Neural cell (in vitro differentiated cells): ENCODE data around the gene DLG2.

Experiments used
- RAD21 ChIP-seq: fragments of 450-650 bp; conservative IDR thresholded peaks from 2 replicates; pipeline ENCODE4 v1.6.1; 2014; ENCODE audit warnings: antibody characterized with exemption, mild to moderate bottlenecking, moderate library complexity
- TF ChIP-seq, protein P1 (sequence below): fragments of 450-650 bp; IDR thresholded peaks from 2 replicates; pipeline ENCODE4 v1.5.1; 2014; ENCODE audit warnings: antibody characterized with exemption, mild to moderate bottlenecking, moderate library complexity; ENCODE audit not compliant: poor library complexity, severe bottlenecking
- TF ChIP-seq, protein P2 (sequence below): IDR thresholded peaks from 2 replicates; pipeline ENCODE4 v1.6.1; 2012; ENCODE audit warnings: borderline replicate concordance

DNA sequence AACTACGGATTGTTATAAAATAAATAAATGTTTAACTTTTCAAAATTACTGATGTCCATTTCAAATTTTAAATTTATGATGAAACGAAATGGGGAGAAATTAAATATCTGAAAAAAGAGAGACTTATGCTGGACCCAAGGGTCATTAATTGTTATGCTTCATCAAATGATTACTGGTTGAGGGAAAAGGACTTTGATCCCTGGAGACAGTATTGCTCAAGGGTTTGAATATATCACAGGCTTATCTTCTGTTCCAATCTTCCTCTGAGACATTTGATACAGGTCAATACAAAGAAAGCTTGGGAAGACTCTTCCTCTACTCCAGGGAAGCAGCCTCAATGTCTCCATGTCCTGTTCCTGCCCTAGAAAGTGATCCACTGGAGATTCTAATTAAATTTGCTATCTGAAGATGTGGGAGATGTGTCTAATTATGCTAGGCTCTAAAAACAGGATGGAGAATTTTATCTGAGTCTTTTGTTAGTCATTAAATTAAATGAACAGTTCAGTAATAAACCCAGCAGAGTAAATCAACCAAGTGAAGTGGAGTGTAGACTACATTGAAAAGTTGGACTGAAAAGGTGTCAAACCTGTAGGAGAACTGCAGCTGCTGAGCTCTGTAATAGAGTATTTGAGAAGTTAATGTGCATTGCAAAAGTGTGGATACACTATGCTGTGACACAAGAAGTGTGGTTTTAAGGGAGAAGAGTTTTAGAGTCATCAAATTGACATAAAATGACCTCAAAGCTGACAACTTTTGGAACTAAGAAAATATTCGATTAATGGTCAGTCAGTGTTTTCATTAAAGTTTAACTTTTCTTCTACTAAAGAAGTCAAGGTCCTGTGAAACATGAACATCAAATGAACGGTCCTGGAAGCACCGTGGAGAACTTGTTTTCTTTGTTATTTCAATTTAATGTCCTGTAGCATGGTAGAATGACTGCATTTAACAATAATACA is 1717.3 kb downstream of the DLG2 start:
- TF ChIP-seq, protein P1, sequence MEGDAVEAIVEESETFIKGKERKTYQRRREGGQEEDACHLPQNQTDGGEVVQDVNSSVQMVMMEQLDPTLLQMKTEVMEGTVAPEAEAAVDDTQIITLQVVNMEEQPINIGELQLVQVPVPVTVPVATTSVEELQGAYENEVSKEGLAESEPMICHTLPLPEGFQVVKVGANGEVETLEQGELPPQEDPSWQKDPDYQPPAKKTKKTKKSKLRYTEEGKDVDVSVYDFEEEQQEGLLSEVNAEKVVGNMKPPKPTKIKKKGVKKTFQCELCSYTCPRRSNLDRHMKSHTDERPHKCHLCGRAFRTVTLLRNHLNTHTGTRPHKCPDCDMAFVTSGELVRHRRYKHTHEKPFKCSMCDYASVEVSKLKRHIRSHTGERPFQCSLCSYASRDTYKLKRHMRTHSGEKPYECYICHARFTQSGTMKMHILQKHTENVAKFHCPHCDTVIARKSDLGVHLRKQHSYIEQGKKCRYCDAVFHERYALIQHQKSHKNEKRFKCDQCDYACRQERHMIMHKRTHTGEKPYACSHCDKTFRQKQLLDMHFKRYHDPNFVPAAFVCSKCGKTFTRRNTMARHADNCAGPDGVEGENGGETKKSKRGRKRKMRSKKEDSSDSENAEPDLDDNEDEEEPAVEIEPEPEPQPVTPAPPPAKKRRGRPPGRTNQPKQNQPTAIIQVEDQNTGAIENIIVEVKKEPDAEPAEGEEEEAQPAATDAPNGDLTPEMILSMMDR, result no peak
- no peak for TF ChIP-seq RAD21
- TF ChIP-seq, protein P2, sequence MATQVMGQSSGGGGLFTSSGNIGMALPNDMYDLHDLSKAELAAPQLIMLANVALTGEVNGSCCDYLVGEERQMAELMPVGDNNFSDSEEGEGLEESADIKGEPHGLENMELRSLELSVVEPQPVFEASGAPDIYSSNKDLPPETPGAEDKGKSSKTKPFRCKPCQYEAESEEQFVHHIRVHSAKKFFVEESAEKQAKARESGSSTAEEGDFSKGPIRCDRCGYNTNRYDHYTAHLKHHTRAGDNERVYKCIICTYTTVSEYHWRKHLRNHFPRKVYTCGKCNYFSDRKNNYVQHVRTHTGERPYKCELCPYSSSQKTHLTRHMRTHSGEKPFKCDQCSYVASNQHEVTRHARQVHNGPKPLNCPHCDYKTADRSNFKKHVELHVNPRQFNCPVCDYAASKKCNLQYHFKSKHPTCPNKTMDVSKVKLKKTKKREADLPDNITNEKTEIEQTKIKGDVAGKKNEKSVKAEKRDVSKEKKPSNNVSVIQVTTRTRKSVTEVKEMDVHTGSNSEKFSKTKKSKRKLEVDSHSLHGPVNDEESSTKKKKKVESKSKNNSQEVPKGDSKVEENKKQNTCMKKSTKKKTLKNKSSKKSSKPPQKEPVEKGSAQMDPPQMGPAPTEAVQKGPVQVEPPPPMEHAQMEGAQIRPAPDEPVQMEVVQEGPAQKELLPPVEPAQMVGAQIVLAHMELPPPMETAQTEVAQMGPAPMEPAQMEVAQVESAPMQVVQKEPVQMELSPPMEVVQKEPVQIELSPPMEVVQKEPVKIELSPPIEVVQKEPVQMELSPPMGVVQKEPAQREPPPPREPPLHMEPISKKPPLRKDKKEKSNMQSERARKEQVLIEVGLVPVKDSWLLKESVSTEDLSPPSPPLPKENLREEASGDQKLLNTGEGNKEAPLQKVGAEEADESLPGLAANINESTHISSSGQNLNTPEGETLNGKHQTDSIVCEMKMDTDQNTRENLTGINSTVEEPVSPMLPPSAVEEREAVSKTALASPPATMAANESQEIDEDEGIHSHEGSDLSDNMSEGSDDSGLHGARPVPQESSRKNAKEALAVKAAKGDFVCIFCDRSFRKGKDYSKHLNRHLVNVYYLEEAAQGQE, result no peak
